Tibial artery (tissue), 4 donors: Measurements from ENCODE around the gene ADAMTSL4.

Source experiments
- DNase-seq, 2 donors: peaks; one replicate each; pipeline ENCODE4 v3.0.0-alpha.2; 2019
- H3K27ac ChIP-seq, 2 donors: fragments of 200-600 bp; sonication (generic) in 1 of 2; 1 replicate in 1 of 2; 2 replicates in 1 of 2; pipeline ENCODE4 v1.5.1; 2018 to 2019; ENCODE audit warnings: mild to moderate bottlenecking in 1 of 2
- H3K27me3 ChIP-seq, 2 donors: fragments of 200-600 bp; sonication (generic) in 1 of 2; one replicate each; pipeline versions ENCODE4 v1.5.1 to v1.6.0; 2016 to 2019
- H3K36me3 ChIP-seq, 3 donors: fragments of 200-600 bp; sonication (generic) in 2 of 3; one replicate each; pipeline ENCODE4 v1.5.1; 2016 to 2019; ENCODE audit warnings: mild to moderate bottlenecking in 2 of 3
- H3K4me1 ChIP-seq, 4 donors: fragments of 200-600 bp; sonication (generic) in 2 of 4; 1 replicate in 3 of 4; 2 replicates in 1 of 4; pipeline ENCODE4 v1.5.1; 2016 to 2019
- H3K4me3 ChIP-seq, 2 donors: fragments of 200-600 bp; sonication (generic) in 1 of 2; 1 replicate in 1 of 2; 2 replicates in 1 of 2; pipeline ENCODE4 v1.5.1; 2018 to 2019; ENCODE audit warnings: mild to moderate bottlenecking in 2 of 2
- H3K9me3 ChIP-seq, 3 donors: fragments of 200-600 bp; sonication (generic) in 1 of 3; one replicate each; pipeline ENCODE4 v1.5.1; 2016 to 2019
- intact Hi-C: fragments of 100-400 bp; cut with DNase I; formaldehyde crosslinking; loops from one replicate; pipeline ENCODE4 v1.15.0; 2023; ENCODE audit warnings: low total_unique reads
- TF ChIP-seq, protein P1 (sequence below), 2 experiments: fragments of 200-600 bp in 1 of 2; fragments of 450-650 bp in 1 of 2; IDR thresholded peaks; one replicate each; pipeline ENCODE4 v1.5.1; 2017 to 2019; ENCODE audit warnings: antibody characterized with exemption in 2 of 2, mild to moderate bottlenecking in 1 of 2, moderate library complexity in 1 of 2

Gene ADAMTSL4

GRCh38 chr1:150515328-150516049 is 33.7 kb upstream of the ADAMTSL4 start, which contains the start of gene FALEC:
FALEC (plus strand) TSS chr1:150515752.
- no peaks in the 10 kb centered on the region for H3K9me3 ChIP-seq
- TF ChIP-seq, protein P1, sequence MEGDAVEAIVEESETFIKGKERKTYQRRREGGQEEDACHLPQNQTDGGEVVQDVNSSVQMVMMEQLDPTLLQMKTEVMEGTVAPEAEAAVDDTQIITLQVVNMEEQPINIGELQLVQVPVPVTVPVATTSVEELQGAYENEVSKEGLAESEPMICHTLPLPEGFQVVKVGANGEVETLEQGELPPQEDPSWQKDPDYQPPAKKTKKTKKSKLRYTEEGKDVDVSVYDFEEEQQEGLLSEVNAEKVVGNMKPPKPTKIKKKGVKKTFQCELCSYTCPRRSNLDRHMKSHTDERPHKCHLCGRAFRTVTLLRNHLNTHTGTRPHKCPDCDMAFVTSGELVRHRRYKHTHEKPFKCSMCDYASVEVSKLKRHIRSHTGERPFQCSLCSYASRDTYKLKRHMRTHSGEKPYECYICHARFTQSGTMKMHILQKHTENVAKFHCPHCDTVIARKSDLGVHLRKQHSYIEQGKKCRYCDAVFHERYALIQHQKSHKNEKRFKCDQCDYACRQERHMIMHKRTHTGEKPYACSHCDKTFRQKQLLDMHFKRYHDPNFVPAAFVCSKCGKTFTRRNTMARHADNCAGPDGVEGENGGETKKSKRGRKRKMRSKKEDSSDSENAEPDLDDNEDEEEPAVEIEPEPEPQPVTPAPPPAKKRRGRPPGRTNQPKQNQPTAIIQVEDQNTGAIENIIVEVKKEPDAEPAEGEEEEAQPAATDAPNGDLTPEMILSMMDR (IDR thresholded peaks at IDR 0.05), result peak in 1 of 2 experiments; percentile 22
- peaks cover 0 to 23% (median 8%) of the 10 kb centered on the region in 3 donors for H3K36me3 ChIP-seq
- peaks cover 5 to 19% (median 10%) of the 10 kb centered on the region in 4 donors for H3K4me1 ChIP-seq
- peak; percentile 95 to 98 for DNase-seq
- H3K27ac ChIP-seq, result peak within 1 kb of the TSS; percentile 74 to 75
- intact Hi-C loops, result no loop called here
- H3K4me3 ChIP-seq, result peak within 1 kb of the TSS; percentile 61 to 78
- H3K27me3 ChIP-seq, result no peaks in the 10 kb centered on the region

DNA sequence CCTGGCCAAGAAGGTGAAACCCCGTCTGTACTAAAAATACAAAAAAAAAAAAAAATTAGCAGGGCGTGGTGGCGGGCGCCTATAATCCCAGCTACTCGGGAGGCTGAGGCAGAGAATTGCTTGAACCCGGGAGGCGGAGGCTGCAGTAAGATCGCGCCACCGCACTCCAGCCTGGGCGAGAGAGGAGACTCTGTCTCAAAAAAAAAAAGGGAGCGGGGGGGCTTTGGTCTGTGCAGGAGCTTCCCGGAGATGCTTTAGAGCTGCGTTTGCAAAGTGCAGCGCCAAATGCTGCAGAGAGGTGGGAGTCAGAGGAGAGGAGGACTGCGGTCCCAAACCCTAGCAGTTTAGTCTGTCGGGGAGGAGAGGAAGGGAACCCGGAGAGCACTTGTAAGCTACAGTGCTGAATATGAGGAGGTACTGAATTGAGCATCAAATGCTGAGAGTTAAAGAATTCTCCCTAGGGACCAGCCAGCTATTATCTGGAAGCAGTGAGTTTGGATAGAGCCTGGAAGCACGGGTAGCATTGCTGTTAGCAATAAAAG is 33.1 kb upstream of the ADAMTSL4 start:
- peaks cover 5 to 19% (median 10%) of the 10 kb centered on the region in 4 donors for H3K4me1 ChIP-seq
- H3K9me3 ChIP-seq, result no peaks in the 10 kb centered on the region
- H3K27me3 ChIP-seq, result no peaks in the 10 kb centered on the region
- peak overlapping the region; percentile 61 to 78 for H3K4me3 ChIP-seq
- DNase-seq, result no peak
- peak overlapping the region; percentile 74 to 75 for H3K27ac ChIP-seq
- intact Hi-C loops, result no loop called here
- TF ChIP-seq, protein P1 (IDR thresholded peaks at IDR 0.05), result no peak
- H3K36me3 ChIP-seq, result peaks cover 0 to 17% (median 8%) of the 10 kb centered on the region in 3 donors

DNA sequence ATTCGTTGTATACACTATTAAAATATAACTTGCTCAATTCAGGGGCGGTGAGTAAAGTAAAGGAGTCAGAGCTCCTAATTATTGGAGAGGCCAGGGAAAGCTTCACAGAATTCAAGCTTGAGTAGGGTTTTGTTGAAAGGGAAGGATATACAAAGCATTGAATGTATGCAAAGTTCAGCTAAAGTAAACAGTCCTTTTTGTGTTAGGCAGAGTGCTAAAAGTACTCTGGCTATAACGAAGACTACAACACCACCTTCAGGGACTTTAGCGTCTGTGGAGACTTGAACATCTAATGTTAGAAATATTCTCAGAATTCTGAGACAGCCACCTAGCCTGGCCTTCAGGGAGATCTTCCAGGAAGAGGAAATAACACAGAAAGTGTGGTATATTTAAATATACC is 32.6 kb upstream of the ADAMTSL4 start:
- Histone ChIP-seq H3K4me3 (peak overlapping the region in 1 of 2 donors; percentile 61), H3K4me1 (peaks cover 5 to 19% (median 10%) of the 10 kb centered on the region in 4 donors), H3K27ac (peak overlapping the region in 1 of 2 donors; percentile 74), H3K9me3 (no peaks in the 10 kb centered on the region), H3K27me3 (no peaks in the 10 kb centered on the region), H3K36me3 (peaks cover 0 to 12% (median 8%) of the 10 kb centered on the region in 3 donors)
- TF ChIP-seq, protein P1 (IDR thresholded peaks at IDR 0.05), result no peak
- intact Hi-C loops, result no loop called here
- no peak for DNase-seq

- intact Hi-C loops, result no loop called here
- Histone ChIP-seq H3K4me1 (peaks cover 0 to 5% (median 2%) of the 10 kb centered on the region in 4 donors), H3K4me3 (no peak overlapping the region), H3K27ac (no peak overlapping the region), H3K9me3 (no peaks in the 10 kb centered on the region), H3K27me3 (no peaks in the 10 kb centered on the region), H3K36me3 (no peaks in the 10 kb centered on the region)
- DNase-seq, result no peak
- TF ChIP-seq, protein P1 (IDR thresholded peaks at IDR 0.05), result no peak
Observed at GRCh38 chr1:150521196-150521968, 27.8 kb upstream of the ADAMTSL4 start.

DNA sequence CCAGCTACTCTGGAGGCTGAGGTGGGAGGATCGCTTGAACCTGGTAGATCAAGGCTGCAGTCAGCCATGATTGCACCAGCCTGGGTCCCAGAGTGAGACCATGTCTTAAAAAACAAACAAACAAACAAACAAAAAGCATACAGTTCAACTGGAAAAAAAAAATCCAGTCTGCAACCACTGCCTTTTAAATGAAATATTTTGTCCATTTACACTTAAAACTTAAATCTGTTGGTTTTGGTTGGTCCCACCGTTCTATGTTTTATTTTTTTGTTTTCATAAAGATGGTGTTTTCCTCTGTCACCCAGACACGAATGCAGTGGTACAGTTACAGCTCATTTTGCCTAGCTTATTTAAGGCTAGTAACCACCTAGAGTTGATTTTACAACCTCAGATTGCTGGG is 23.9 kb upstream of the ADAMTSL4 start:
- Histone ChIP-seq H3K4me3 (no peak overlapping the region), H3K36me3 (no peaks in the 10 kb centered on the region)
- no peak for DNase-seq

More for the DNA sequence above, 23.9 kb upstream of the ADAMTSL4 start:
- H3K27ac ChIP-seq, result no peak overlapping the region
- H3K4me1 ChIP-seq, result peaks cover 0 to 5% (median 0%) of the 10 kb centered on the region in 4 donors
- intact Hi-C loops, result no loop called here
- TF ChIP-seq, protein P1 (IDR thresholded peaks at IDR 0.05), result no peak
- no peaks in the 10 kb centered on the region for H3K27me3 ChIP-seq
- H3K9me3 ChIP-seq, result no peaks in the 10 kb centered on the region
